ENCODE data around the gene AIFM3.

The AIFM3 gene

GRCh38 chr22:20988573-20989322, 21.7 kb downstream of the AIFM3 start:
- no peak for TF ChIP-seq CTCF (IDR thresholded peaks at IDR 0.05; ENCODE audit: low read depth, low read length, missing control alignments)
- DNase-seq (ENCODE audit: extremely low read depth, low read depth): no peak
- no peak overlapping the region for H3K4me3 ChIP-seq (replicated peaks; ENCODE audit: low read depth, low read length)

- DNase-seq (ENCODE audit: extremely low read depth, low read depth): no peak
- TF ChIP-seq CTCF (IDR thresholded peaks at IDR 0.05; ENCODE audit: low read depth, low read length, missing control alignments): no peak
- no peak overlapping the region for H3K4me3 ChIP-seq (replicated peaks; ENCODE audit: low read depth, low read length)
Measured at GRCh38 chr22:20989323-20990138, 22.5 kb downstream of the AIFM3 start.

- no peak for TF ChIP-seq CTCF (IDR thresholded peaks at IDR 0.05; ENCODE audit: low read depth, low read length, missing control alignments)
- no peak for DNase-seq (ENCODE audit: extremely low read depth, low read depth)
- H3K4me3 ChIP-seq (replicated peaks; ENCODE audit: low read depth, low read length): no peak overlapping the region
Measured at GRCh38 chr22:20990184-20991180, 23.4 kb downstream of the AIFM3 start.

- DNase-seq (ENCODE audit: extremely low read depth, low read depth): no peak
- no peak overlapping the region for H3K4me3 ChIP-seq (replicated peaks; ENCODE audit: low read depth, low read length)
- TF ChIP-seq CTCF (IDR thresholded peaks at IDR 0.05; ENCODE audit: low read depth, low read length, missing control alignments): no peak
Measured at GRCh38 chr22:20991252-20992055, 24.4 kb downstream of the AIFM3 start.

- DNase-seq (ENCODE audit: extremely low read depth, low read depth): no peak
- no peak for TF ChIP-seq CTCF (IDR thresholded peaks at IDR 0.05; ENCODE audit: low read depth, low read length, missing control alignments)
- no peak overlapping the region for H3K4me3 ChIP-seq (replicated peaks; ENCODE audit: low read depth, low read length)
Measured at GRCh38 chr22:20992056-20992442, 25.0 kb downstream of the AIFM3 start.
